ENCODE measurements around the gene TTLL9. TPM values are rescaled to one million over a fixed set of nuclear protein-coding genes. Genes with fewer than 3 reads are reported as not detected.

TTLL9 gene
- polyA plus RNA-seq, 1 donor (not counting 4 experiments of a cell fraction or from before 2014, with no cell fraction given), result not detected

GRCh38 chr20:31962761-31963160 lies 92.3 kb downstream of the TTLL9 start:
- no peak overlapping the region for H3K9ac ChIP-seq (ENCODE audit: control insufficient read depth, extremely low read depth, insufficient read depth, low read length)
- H3K27me3 ChIP-seq (ENCODE audit: control insufficient read depth, extremely low read depth, insufficient read depth, low read length), result peaks cover 26% of the 10 kb centered on the region
- no peaks in the 10 kb centered on the region for H3K9me3 ChIP-seq (ENCODE audit: control insufficient read depth, low read depth, low read length)
- no peak overlapping the region for H3K4me3 ChIP-seq (ENCODE audit: control insufficient read depth in 2 of 3, extremely low read depth in 1 of 3, insufficient read depth in 2 of 3, low read depth in 1 of 3, low read length in 3 of 3)
- no peaks in the 10 kb centered on the region for H3K4me1 ChIP-seq (ENCODE audit: control insufficient read depth, extremely low read depth, insufficient read depth, low read length)
- H3K27ac ChIP-seq (ENCODE audit: control insufficient read depth, insufficient read depth, low read length), result no peak overlapping the region
- DNase-seq (ENCODE audit: low read depth, low spot score) (no peak), FAIRE-seq (no peak)
- no peaks in the 10 kb centered on the region for H3K36me3 ChIP-seq (ENCODE audit: control insufficient read depth in 2 of 2, extremely low read depth in 1 of 2, insufficient read depth in 2 of 2, low read length in 2 of 2)
- no peaks in the 10 kb centered on the region for H3K79me2 ChIP-seq (ENCODE audit: control insufficient read depth, insufficient read depth, low read length)
- no peaks in the 10 kb centered on the region for H3K9me1 ChIP-seq (ENCODE audit: control insufficient read depth, extremely low read depth, insufficient read depth, low read length)
- TF ChIP-seq CTCF (optimal IDR thresholded peaks at IDR 0.05 in 1 of 3, IDR thresholded peaks at IDR 0.05 in 1 of 3, conservative IDR thresholded peaks at IDR 0.05 in 1 of 3; ENCODE audit: extremely low read depth in 1 of 3, insufficient read depth in 2 of 3, low read length in 3 of 3) (no peak), EZH2 (IDR thresholded peaks at IDR 0.05; ENCODE audit: low read length) (no peak)
- dilution Hi-C loops (cut with MboI; ENCODE audit: extremely low pct_ligation_motif_present, low sequenced_read_pairs), result no loop called here
- no peak overlapping the region for H2AFZ ChIP-seq (ENCODE audit: control insufficient read depth, low read length)
- H4K20me1 ChIP-seq (ENCODE audit: control insufficient read depth, extremely low read depth, insufficient read depth, low read length), result no peaks in the 10 kb centered on the region
- H3K4me2 ChIP-seq (ENCODE audit: control insufficient read depth, extremely low read depth, insufficient read depth, low read depth, low read length), result no peak overlapping the region

- TF ChIP-seq CTCF (optimal IDR thresholded peaks at IDR 0.05 in 1 of 3, IDR thresholded peaks at IDR 0.05 in 1 of 3, conservative IDR thresholded peaks at IDR 0.05 in 1 of 3; ENCODE audit: extremely low read depth in 1 of 3, insufficient read depth in 2 of 3, low read length in 3 of 3) (no peak), EZH2 (IDR thresholded peaks at IDR 0.05; ENCODE audit: low read length) (no peak)
- H3K27me3 ChIP-seq (ENCODE audit: control insufficient read depth, extremely low read depth, insufficient read depth, low read length), result peaks cover 33% of the 10 kb centered on the region
- H3K79me2 ChIP-seq (ENCODE audit: control insufficient read depth, insufficient read depth, low read length), result no peaks in the 10 kb centered on the region
- H3K4me3 ChIP-seq (ENCODE audit: control insufficient read depth in 2 of 3, extremely low read depth in 1 of 3, insufficient read depth in 2 of 3, low read depth in 1 of 3, low read length in 3 of 3), result no peak overlapping the region
- no peaks in the 10 kb centered on the region for H3K36me3 ChIP-seq (ENCODE audit: control insufficient read depth in 2 of 2, extremely low read depth in 1 of 2, insufficient read depth in 2 of 2, low read length in 2 of 2)
- H3K9ac ChIP-seq (ENCODE audit: control insufficient read depth, extremely low read depth, insufficient read depth, low read length), result no peak overlapping the region
- no peaks in the 10 kb centered on the region for H3K4me1 ChIP-seq (ENCODE audit: control insufficient read depth, extremely low read depth, insufficient read depth, low read length)
- DNase-seq (ENCODE audit: low read depth, low spot score) (no peak), FAIRE-seq (no peak)
- no peaks in the 10 kb centered on the region for H3K9me3 ChIP-seq (ENCODE audit: control insufficient read depth, low read depth, low read length)
- no peak overlapping the region for H3K4me2 ChIP-seq (ENCODE audit: control insufficient read depth, extremely low read depth, insufficient read depth, low read depth, low read length)
- H4K20me1 ChIP-seq (ENCODE audit: control insufficient read depth, extremely low read depth, insufficient read depth, low read length), result no peaks in the 10 kb centered on the region
- H2AFZ ChIP-seq (ENCODE audit: control insufficient read depth, low read length), result no peak overlapping the region
- dilution Hi-C loops (cut with MboI; ENCODE audit: extremely low pct_ligation_motif_present, low sequenced_read_pairs), result no loop called here
- H3K9me1 ChIP-seq (ENCODE audit: control insufficient read depth, extremely low read depth, insufficient read depth, low read length), result no peaks in the 10 kb centered on the region
- no peak overlapping the region for H3K27ac ChIP-seq (ENCODE audit: control insufficient read depth, insufficient read depth, low read length)
Measured at GRCh38 chr20:31963889-31964288, 93.5 kb downstream of the TTLL9 start.
